Colonic mucosa (tissue), 4 donors: Measurements from ENCODE around the gene TBX4. TPM values are rescaled to one million over a fixed set of nuclear protein-coding genes. Genes with fewer than 3 reads are reported as not detected.
"Not testable (repeated sequence)": the region's sequence is repeated elsewhere in the genome, so short reads cannot be mapped to it uniquely, and the experiment has no call there.

ENCODE experiments used
- DNase-seq: peaks from one replicate; pipeline ENCODE4 v3.0.0-alpha.2; 2020
- H3K27ac ChIP-seq: fragments of 200-600 bp; one replicate; pipeline ENCODE4 v1.8.0; 2021
- H3K27me3 ChIP-seq: fragments of 200-600 bp; one replicate; pipeline ENCODE4 v1.8.0; 2021
- H3K36me3 ChIP-seq: fragments of 200-600 bp; one replicate; pipeline ENCODE4 v1.8.0; 2021
- H3K4me1 ChIP-seq: fragments of 200-600 bp; one replicate; pipeline ENCODE4 v1.8.0; 2021; ENCODE audit warnings: mild to moderate bottlenecking
- H3K4me3 ChIP-seq: fragments of 200-600 bp; one replicate; pipeline ENCODE4 v1.8.0; 2021
- H3K9ac ChIP-seq, 2 donors: one replicate each; pipeline ENCODE4 v1.7.0; 2013; ENCODE audit warnings: control low read depth in 2 of 2, low read depth in 2 of 2, low read length in 2 of 2
- H3K9me3 ChIP-seq: fragments of 200-600 bp; one replicate; pipeline ENCODE4 v1.8.0; 2021
- intact Hi-C: fragments of 100-400 bp; cut with DNase I; formaldehyde crosslinking; loops from one replicate; pipeline ENCODE4 v1.14.1; 2022
- total RNA-seq, 2 donors: library from RNA; stranded (reverse); fragmentation: NEBNext Ultra II Directional in 1 of 2; extraction: Animal tissue kit (Norgen Biotek cat#: 25700) in 1 of 2; gene quantifications; one replicate each; pipeline ENCODE4 v1.2.1, GENCODE V29; 2021
- TF ChIP-seq, protein P1 (sequence below): fragments of 200-600 bp; IDR thresholded peaks from one replicate; pipeline ENCODE4 v1.8.0; 2022; ENCODE audit warnings: antibody characterized with exemption, mild to moderate bottlenecking
- donor health status: healthy.
- donor health status: DM: no; HTN: no; CAD: no.
- donor health status: DM: no; HTN: no; CAD: no.

Gene TBX4
- total RNA-seq, 2 donors from 2014 or later: not detected

DNA sequence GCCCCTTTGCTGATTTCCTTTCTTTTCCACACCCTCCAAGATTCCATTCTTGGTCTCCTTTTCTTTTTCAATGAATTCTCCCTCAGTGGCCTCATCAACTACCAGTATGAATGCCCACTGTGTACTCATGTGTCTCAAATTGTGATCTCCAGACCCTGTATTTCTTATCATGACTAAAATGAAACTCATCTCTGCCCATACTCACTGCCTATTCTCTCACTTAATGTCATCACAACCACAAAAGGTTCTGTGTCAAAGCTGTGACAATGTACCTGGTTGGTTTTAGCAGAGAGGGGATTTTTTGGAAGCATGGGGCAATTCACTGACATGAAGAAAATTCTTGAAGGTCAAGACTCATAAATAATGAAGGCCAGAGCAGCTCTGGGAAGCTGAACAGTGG is 11.5 kb upstream of the TBX4 start:
- Histone ChIP-seq H3K27ac (no peak overlapping the region), H3K4me3 (no peak overlapping the region), H3K4me1 (no peaks in the 10 kb centered on the region), H3K9ac (no peak overlapping the region), H3K9me3 (no peaks in the 10 kb centered on the region), H3K36me3 (no peaks in the 10 kb centered on the region), H3K27me3 (no peaks in the 10 kb centered on the region)
- TF ChIP-seq, protein P1, sequence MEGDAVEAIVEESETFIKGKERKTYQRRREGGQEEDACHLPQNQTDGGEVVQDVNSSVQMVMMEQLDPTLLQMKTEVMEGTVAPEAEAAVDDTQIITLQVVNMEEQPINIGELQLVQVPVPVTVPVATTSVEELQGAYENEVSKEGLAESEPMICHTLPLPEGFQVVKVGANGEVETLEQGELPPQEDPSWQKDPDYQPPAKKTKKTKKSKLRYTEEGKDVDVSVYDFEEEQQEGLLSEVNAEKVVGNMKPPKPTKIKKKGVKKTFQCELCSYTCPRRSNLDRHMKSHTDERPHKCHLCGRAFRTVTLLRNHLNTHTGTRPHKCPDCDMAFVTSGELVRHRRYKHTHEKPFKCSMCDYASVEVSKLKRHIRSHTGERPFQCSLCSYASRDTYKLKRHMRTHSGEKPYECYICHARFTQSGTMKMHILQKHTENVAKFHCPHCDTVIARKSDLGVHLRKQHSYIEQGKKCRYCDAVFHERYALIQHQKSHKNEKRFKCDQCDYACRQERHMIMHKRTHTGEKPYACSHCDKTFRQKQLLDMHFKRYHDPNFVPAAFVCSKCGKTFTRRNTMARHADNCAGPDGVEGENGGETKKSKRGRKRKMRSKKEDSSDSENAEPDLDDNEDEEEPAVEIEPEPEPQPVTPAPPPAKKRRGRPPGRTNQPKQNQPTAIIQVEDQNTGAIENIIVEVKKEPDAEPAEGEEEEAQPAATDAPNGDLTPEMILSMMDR: no peak
- DNase-seq: no peak
- intact Hi-C loops: no loop called here

DNA sequence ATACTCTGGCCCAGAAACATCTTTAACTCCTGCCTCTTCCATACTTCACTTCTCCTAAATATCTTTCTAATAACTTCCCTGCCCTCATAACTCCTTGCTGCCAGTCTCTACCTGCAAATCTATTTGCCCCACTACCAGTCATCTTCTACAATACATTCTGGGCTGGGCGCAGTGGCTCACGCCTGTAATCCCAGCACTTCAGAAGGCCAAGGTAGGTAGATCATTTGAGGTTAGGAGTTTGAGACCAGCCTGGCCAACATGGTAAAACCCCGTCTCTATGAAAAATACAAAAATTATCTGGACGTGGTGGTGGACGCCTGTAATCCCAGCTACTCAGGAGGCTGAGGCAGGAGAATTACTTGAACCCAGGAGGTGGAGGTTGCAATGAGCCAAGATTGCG is 10.7 kb upstream of the TBX4 start:
- H3K27ac ChIP-seq, H3K4me3 ChIP-seq, H3K27me3 ChIP-seq, H3K9ac ChIP-seq, H3K36me3 ChIP-seq, H3K4me1 ChIP-seq, DNase-seq, H3K9me3 ChIP-seq, intact Hi-C loops: not testable (repeated sequence)

- no peak overlapping the region for H3K9ac ChIP-seq
- H3K27me3 ChIP-seq: no peaks in the 10 kb centered on the region
- no peaks in the 10 kb centered on the region for H3K36me3 ChIP-seq
- H3K4me3 ChIP-seq: no peak overlapping the region
- H3K27ac ChIP-seq: no peak overlapping the region
- intact Hi-C loops: no loop called here
- H3K9me3 ChIP-seq: no peaks in the 10 kb centered on the region
- DNase-seq: no peak
- no peaks in the 10 kb centered on the region for H3K4me1 ChIP-seq
- TF ChIP-seq, protein P1: no peak
These were observed 10.0 kb upstream of the TBX4 start for GRCh38 chr17:61442136-61442775.

DNA sequence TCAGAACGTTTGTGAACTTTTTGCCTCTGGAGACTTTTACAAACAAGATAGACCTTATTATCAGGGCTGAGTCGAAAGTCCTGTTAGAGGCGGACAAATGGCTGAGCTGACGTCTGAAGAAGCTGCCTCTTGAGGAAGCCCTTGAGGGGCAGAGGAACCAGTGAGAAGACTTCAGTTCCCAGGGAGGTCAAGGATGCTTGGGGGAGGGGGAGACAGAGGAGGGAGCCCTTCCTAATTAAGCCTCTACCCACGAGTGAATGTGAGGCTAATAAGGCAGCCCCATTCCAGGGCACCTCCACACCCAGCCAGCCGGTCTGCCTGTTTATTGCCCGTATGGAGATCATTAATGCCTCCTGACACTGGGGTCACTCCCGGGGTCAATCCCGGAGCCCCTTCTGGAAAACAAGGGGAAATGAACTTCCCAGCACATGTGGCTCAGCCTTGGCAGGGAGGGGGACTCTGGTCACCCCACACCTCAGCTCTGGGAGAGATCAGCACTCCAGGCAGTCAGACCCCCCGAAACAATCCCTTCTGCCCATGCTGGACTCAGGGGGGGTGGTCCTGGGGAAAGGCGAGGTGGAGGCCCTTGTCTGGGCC is 9.2 kb upstream of the TBX4 start:
- TF ChIP-seq, protein P1: no peak
- H3K27me3 ChIP-seq: no peaks in the 10 kb centered on the region

DNA sequence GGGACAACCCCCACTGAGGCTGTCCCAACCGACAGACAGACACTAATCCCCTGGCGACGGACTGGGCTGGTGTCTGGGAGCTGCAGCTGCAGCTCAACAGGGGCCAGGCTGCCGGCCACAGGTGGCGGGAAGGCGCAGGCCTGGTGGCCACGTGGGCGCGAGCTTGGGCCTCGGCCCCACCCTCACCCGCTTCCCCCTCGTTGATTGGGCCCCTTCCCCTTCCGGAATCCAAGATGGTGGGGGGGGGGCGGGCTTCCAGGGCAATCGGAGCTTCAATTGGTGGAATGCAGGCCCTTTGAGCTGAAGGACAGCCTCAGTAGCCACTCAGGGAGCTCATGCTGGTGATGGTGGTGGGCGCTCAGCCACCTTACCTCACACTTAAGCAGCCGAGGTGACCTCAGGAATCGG is 8.7 kb upstream of the TBX4 start:
- H3K27me3 ChIP-seq: no peaks in the 10 kb centered on the region
- no peaks in the 10 kb centered on the region for H3K9me3 ChIP-seq
- H3K36me3 ChIP-seq: no peaks in the 10 kb centered on the region
- TF ChIP-seq, protein P1: no peak
- intact Hi-C loops: no loop called here
- no peak for DNase-seq
- H3K27ac ChIP-seq: no peak overlapping the region
- H3K4me1 ChIP-seq: no peaks in the 10 kb centered on the region
- no peak overlapping the region for H3K9ac ChIP-seq
- no peak overlapping the region for H3K4me3 ChIP-seq

More for the DNA sequence above, 9.2 kb upstream of the TBX4 start:
- no peak for DNase-seq
- no peaks in the 10 kb centered on the region for H3K9me3 ChIP-seq
- no peak overlapping the region for H3K27ac ChIP-seq
- H3K9ac ChIP-seq: no peak overlapping the region
- H3K36me3 ChIP-seq: no peaks in the 10 kb centered on the region
- H3K4me3 ChIP-seq: no peak overlapping the region
- intact Hi-C loops: no loop called here
- H3K4me1 ChIP-seq: no peaks in the 10 kb centered on the region

GRCh38 chr17:61444075-61444474 is 8.1 kb upstream of the TBX4 start:
- no peak overlapping the region for H3K27ac ChIP-seq
- TF ChIP-seq, protein P1: no peak
- H3K27me3 ChIP-seq: no peaks in the 10 kb centered on the region
- DNase-seq: no peak
- H3K36me3 ChIP-seq: no peaks in the 10 kb centered on the region
- intact Hi-C loops: no loop called here
- H3K9ac ChIP-seq: no peak overlapping the region
- H3K9me3 ChIP-seq: no peaks in the 10 kb centered on the region
- no peaks in the 10 kb centered on the region for H3K4me1 ChIP-seq
- no peak overlapping the region for H3K4me3 ChIP-seq
